PC-3 (cell line): ENCODE measurements around the gene JUNB. TPM values are rescaled to one million over a fixed set of nuclear protein-coding genes. Genes with fewer than 3 reads are reported as not detected.
"Not testable (repeated sequence)": the region's sequence is repeated elsewhere in the genome, so short reads cannot be mapped to it uniquely, and the experiment has no call there.

Experiments
- ATAC-seq: fragments of 200-7000 bp; cut with Tn5 transposase; 2 replicates; pipeline ENCODE4 v1.9.1; 2020; ENCODE audit warnings: mild to moderate bottlenecking, moderate library complexity
- BruUV-seq: library from RNA; stranded (reverse); fragments of 400-500 nt; replicated peaks from 2 replicates; lab custom pipeline; 2021; lab: Mats Ljungman, UMichigan
- CTCF ChIA-PET: fragments of 300-600 bp; sonication (Branson Sonifier 250); formaldehyde crosslinking; loops from one replicate; lab custom pipeline; 2022; ENCODE audit warnings: antibody characterized with exemption; lab: Charles Lee
- POLR2A ChIA-PET: fragments of 300-600 bp; sonication (Branson Sonifier 250); formaldehyde crosslinking; loops from one replicate; lab custom pipeline; 2022; ENCODE audit warnings: antibody characterized with exemption; ENCODE audit not compliant: unreplicated experiment; lab: Charles Lee
- DNase-seq: peaks from one replicate; pipeline ENCODE4 v3.0.0-alpha.2; 2015
- H2AFZ ChIP-seq: fragments of 300-600 bp; sonication (generic); 2 replicates; pipeline ENCODE4 v1.6.0; 2016; ENCODE audit warnings: antibody characterized with exemption, low read length
- H3F3A ChIP-seq: fragments of 300-600 bp; sonication (generic); one replicate; pipeline ENCODE4 v1.6.0; 2017; ENCODE audit warnings: antibody characterized with exemption, low read length, control low read depth, mild to moderate bottlenecking; ENCODE audit not compliant: unreplicated experiment
- H3K27ac ChIP-seq: fragments of 300-600 bp; sonication (generic); 2 replicates; pipeline ENCODE4 v1.5.1; 2016; ENCODE audit warnings: mild to moderate bottlenecking, low read length
- H3K27me3 ChIP-seq: fragments of 300-600 bp; sonication (generic); 2 replicates; pipeline ENCODE4 v1.6.1; 2016; ENCODE audit warnings: low read length, mixed read lengths
- H3K36me3 ChIP-seq: fragments of 300-600 bp; sonication (generic); 2 replicates; pipeline ENCODE4 v1.6.1; 2016; ENCODE audit warnings: low read depth, mixed run types, low read length, mixed read lengths
- H3K4me1 ChIP-seq: fragments of 300-600 bp; sonication (generic); 2 replicates; pipeline ENCODE4 v1.5.1; 2016; ENCODE audit warnings: low read length; ENCODE audit not compliant: insufficient read depth
- H3K4me2 ChIP-seq: fragments of 300-600 bp; sonication (generic); 2 replicates; pipeline ENCODE4 v1.6.0; 2016; ENCODE audit warnings: low read length
- H3K4me3 ChIP-seq: fragments of 300-600 bp; sonication (generic); 2 replicates; pipeline ENCODE4 v1.5.1; 2016; ENCODE audit warnings: mild to moderate bottlenecking, low read length, mixed read lengths
- H3K79me2 ChIP-seq: fragments of 300-600 bp; sonication (generic); 2 replicates; pipeline ENCODE4 v1.6.1; 2017; ENCODE audit warnings: low read length, mixed read lengths
- H3K9ac ChIP-seq: fragments of 300-600 bp; sonication (generic); 2 replicates; pipeline ENCODE4 v1.6.0; 2016; ENCODE audit warnings: mild to moderate bottlenecking, low read length
- H3K9me2 ChIP-seq: fragments of 300-600 bp; sonication (generic); replicated peaks from 2 replicates; pipeline ENCODE4 v1.6.1; 2016; ENCODE audit warnings: mixed run types, low read length, mixed read lengths
- H3K9me3 ChIP-seq: fragments of 300-600 bp; sonication (generic); 2 replicates; pipeline ENCODE4 v1.6.1; 2016; ENCODE audit warnings: low read length, mixed read lengths
- H4K20me1 ChIP-seq: fragments of 300-600 bp; sonication (generic); 2 replicates; pipeline ENCODE4 v1.6.1; 2016; ENCODE audit warnings: low read length, mixed read lengths
- EZH2 ChIP-seq: fragments of 300-600 bp; sonication (generic); IDR thresholded peaks from one replicate; pipeline ENCODE4 v1.6.1; 2017; ENCODE audit warnings: antibody characterized with exemption, mild to moderate bottlenecking, low read length; ENCODE audit not compliant: unreplicated experiment
- EZH2phosphoT487 ChIP-seq: fragments of 300-600 bp; sonication (generic); IDR thresholded peaks from 2 replicates; pipeline ENCODE4 v1.6.1; 2018; ENCODE audit warnings: mild to moderate bottlenecking, antibody characterized with exemption, low read length, borderline replicate concordance
- intact Hi-C: fragments of 100-400 bp; cut with micrococcal nuclease; formaldehyde crosslinking; loops from 2 replicates; pipeline ENCODE4 v1.9.0; 2023
- total RNA-seq: library from RNA; depleted of rRNA; stranded (reverse); fragments of >200 nt; gene quantifications from 2 replicates; pipeline ENCODE4 v1.2.3, GENCODE V29; 2014
- TF ChIP-seq, protein P1 (sequence below): fragments of 300-600 bp; sonication (generic); conservative IDR thresholded peaks from 2 replicates; pipeline ENCODE4 v1.5.1; 2017; ENCODE audit warnings: antibody characterized with exemption, low read depth, mild to moderate bottlenecking, low read length

Gene JUNB
- total RNA-seq, 1 experiment from 2014 or later = 343 TPM

DNA sequence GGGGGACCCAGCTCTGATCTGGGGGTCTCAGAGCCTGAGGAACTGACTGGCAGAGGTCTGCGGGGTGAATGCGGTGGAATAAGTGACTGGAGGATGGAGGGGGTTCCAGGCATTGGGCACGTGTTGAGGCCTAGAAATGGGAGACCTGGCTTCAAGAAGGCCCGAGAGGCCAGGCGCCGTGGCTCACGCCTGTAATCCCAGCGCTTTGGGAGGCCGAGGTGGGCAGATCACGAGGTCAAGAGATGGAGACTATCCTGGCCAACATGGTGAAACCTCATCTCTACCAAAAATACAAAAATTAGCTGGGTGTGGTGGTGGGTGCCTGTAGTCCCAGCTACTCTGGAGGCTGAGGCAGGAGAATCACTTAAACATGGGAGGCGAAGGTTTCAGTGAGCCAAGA, 26.5 kb downstream of the JUNB start:
- H3K27ac ChIP-seq, ATAC-seq, H3K9ac ChIP-seq, H3K4me1 ChIP-seq, H2AFZ ChIP-seq, POLR2A ChIA-PET, CTCF ChIA-PET, H3K9me3 ChIP-seq, H3K27me3 ChIP-seq, H3K4me2 ChIP-seq, DNase-seq, H3K36me3 ChIP-seq, H3K9me2 ChIP-seq, H3K79me2 ChIP-seq, H4K20me1 ChIP-seq, BruUV-seq, H3F3A ChIP-seq, intact Hi-C loops, H3K4me3 ChIP-seq: not testable (repeated sequence)

- Histone ChIP-seq H3F3A (no peaks in the 10 kb centered on the region), H4K20me1 (no peaks in the 10 kb centered on the region), H2AFZ (no peak overlapping the region), H3K79me2 (no peaks in the 10 kb centered on the region), H3K27me3 (no peaks in the 10 kb centered on the region), H3K4me1 (no peaks in the 10 kb centered on the region), H3K9me3 (no peaks in the 10 kb centered on the region), H3K4me2 (no peak overlapping the region), H3K27ac (no peak overlapping the region), H3K36me3 (no peaks in the 10 kb centered on the region), H3K4me3 (no peak overlapping the region), H3K9me2 (no peaks in the 10 kb centered on the region), H3K9ac (no peak overlapping the region)
- intact Hi-C loops = no loop called here
- DNase-seq (peak; percentile 63), ATAC-seq (peak; percentile 65)
- CTCF ChIA-PET = no interaction called here
- no TSS peak for BruUV-seq
- POLR2A ChIA-PET = no interaction called here
- TF ChIP-seq EZH2phosphoT487 (no peak), EZH2 (no peak)
- TF ChIP-seq, protein P1, sequence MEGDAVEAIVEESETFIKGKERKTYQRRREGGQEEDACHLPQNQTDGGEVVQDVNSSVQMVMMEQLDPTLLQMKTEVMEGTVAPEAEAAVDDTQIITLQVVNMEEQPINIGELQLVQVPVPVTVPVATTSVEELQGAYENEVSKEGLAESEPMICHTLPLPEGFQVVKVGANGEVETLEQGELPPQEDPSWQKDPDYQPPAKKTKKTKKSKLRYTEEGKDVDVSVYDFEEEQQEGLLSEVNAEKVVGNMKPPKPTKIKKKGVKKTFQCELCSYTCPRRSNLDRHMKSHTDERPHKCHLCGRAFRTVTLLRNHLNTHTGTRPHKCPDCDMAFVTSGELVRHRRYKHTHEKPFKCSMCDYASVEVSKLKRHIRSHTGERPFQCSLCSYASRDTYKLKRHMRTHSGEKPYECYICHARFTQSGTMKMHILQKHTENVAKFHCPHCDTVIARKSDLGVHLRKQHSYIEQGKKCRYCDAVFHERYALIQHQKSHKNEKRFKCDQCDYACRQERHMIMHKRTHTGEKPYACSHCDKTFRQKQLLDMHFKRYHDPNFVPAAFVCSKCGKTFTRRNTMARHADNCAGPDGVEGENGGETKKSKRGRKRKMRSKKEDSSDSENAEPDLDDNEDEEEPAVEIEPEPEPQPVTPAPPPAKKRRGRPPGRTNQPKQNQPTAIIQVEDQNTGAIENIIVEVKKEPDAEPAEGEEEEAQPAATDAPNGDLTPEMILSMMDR = no peak
These were observed 30.5 kb downstream of the JUNB start for GRCh38 chr19:12821761-12822160.

- H3K9ac ChIP-seq = no peak overlapping the region
- ChIA-PET CTCF (no interaction called here), POLR2A (no interaction called here)
- DNase-seq (peak; percentile 24), ATAC-seq (peak; percentile 57)
- no peaks in the 10 kb centered on the region for H3K9me2 ChIP-seq
- no peaks in the 10 kb centered on the region for H3K9me3 ChIP-seq
- no peak overlapping the region for H3K4me2 ChIP-seq
- H3K36me3 ChIP-seq = no peaks in the 10 kb centered on the region
- H3K27ac ChIP-seq = no peak overlapping the region
- H4K20me1 ChIP-seq = no peaks in the 10 kb centered on the region
- BruUV-seq = no TSS peak
- H3K4me1 ChIP-seq = no peaks in the 10 kb centered on the region
- no peaks in the 10 kb centered on the region for H3K27me3 ChIP-seq
- no peaks in the 10 kb centered on the region for H3K79me2 ChIP-seq
- H2AFZ ChIP-seq = peak overlapping the region; percentile 54; the same call in 1 of the 2 replicates
- no peak for TF ChIP-seq EZH2phosphoT487
- TF ChIP-seq, protein P1 = peak; percentile 50
- no peak for TF ChIP-seq EZH2
- intact Hi-C loops = no loop called here
- peaks cover 3% of the 10 kb centered on the region for H3F3A ChIP-seq
- H3K4me3 ChIP-seq = no peak overlapping the region
These were observed 34.2 kb downstream of the JUNB start for GRCh38 chr19:12825254-12826131.
